ENCODE measurements around the gene COMT. TPM values are rescaled to one million over a fixed set of nuclear protein-coding genes. Genes with fewer than 3 reads are reported as not detected.

The COMT gene
- total RNA-seq, 1 experiment from 2014 or later: 109 TPM

DNA sequence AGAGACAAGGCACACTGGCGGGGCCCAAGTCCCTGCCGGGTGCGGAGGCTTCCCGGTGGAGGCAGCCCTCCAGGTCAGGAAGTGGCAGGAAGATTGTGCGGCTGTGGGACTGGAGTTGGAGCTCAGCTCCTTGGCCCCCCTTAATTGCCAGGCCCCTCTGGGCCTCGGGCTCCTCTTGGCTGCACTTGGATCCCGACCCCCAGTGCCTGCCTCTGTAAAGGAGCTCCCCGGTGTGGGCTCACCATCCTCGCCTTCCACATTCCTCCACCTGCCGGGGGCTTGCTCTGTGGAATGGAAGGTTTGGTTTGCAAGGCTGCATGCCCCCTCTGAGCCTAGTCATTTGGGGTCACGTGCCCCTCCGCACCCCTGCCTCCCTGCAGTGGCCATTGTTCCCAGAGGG is 38.1 kb upstream of the COMT start:
- TF ChIP-seq SRF (IDR thresholded peaks at IDR 0.05; ENCODE audit: low read depth): no peak
- no peak for TF ChIP-seq TCF7L2 (IDR thresholded peaks at IDR 0.05; ENCODE audit: borderline replicate concordance, extremely low read depth, insufficient read depth, insufficient read length)
- no peak for TF ChIP-seq POLR2AphosphoS5 (IDR thresholded peaks at IDR 0.05; ENCODE audit: low read depth, low read length)
- TF ChIP-seq POLR2A (IDR thresholded peaks at IDR 0.05; ENCODE audit: borderline replicate concordance, extremely low read depth, insufficient read depth, insufficient read length): no peak
- no peak for TF ChIP-seq CBX3 (IDR thresholded peaks at IDR 0.05; ENCODE audit: low read depth)
- TF ChIP-seq, protein P1, sequence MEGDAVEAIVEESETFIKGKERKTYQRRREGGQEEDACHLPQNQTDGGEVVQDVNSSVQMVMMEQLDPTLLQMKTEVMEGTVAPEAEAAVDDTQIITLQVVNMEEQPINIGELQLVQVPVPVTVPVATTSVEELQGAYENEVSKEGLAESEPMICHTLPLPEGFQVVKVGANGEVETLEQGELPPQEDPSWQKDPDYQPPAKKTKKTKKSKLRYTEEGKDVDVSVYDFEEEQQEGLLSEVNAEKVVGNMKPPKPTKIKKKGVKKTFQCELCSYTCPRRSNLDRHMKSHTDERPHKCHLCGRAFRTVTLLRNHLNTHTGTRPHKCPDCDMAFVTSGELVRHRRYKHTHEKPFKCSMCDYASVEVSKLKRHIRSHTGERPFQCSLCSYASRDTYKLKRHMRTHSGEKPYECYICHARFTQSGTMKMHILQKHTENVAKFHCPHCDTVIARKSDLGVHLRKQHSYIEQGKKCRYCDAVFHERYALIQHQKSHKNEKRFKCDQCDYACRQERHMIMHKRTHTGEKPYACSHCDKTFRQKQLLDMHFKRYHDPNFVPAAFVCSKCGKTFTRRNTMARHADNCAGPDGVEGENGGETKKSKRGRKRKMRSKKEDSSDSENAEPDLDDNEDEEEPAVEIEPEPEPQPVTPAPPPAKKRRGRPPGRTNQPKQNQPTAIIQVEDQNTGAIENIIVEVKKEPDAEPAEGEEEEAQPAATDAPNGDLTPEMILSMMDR (IDR thresholded peaks at IDR 0.05 in 2 of 3, conservative IDR thresholded peaks at IDR 0.05 in 1 of 3; ENCODE audit: borderline replicate concordance in 1 of 3, insufficient read depth in 1 of 3, low read depth in 2 of 3, low read length in 2 of 3): no peak
- no peak for TF ChIP-seq ELF1 (IDR thresholded peaks at IDR 0.05; ENCODE audit: borderline replicate concordance, low read depth)
- no peak for TF ChIP-seq SIN3A (IDR thresholded peaks at IDR 0.05; ENCODE audit: low read depth)
- TF ChIP-seq JUND (IDR thresholded peaks at IDR 0.05): no peak
- TF ChIP-seq, protein P2, sequence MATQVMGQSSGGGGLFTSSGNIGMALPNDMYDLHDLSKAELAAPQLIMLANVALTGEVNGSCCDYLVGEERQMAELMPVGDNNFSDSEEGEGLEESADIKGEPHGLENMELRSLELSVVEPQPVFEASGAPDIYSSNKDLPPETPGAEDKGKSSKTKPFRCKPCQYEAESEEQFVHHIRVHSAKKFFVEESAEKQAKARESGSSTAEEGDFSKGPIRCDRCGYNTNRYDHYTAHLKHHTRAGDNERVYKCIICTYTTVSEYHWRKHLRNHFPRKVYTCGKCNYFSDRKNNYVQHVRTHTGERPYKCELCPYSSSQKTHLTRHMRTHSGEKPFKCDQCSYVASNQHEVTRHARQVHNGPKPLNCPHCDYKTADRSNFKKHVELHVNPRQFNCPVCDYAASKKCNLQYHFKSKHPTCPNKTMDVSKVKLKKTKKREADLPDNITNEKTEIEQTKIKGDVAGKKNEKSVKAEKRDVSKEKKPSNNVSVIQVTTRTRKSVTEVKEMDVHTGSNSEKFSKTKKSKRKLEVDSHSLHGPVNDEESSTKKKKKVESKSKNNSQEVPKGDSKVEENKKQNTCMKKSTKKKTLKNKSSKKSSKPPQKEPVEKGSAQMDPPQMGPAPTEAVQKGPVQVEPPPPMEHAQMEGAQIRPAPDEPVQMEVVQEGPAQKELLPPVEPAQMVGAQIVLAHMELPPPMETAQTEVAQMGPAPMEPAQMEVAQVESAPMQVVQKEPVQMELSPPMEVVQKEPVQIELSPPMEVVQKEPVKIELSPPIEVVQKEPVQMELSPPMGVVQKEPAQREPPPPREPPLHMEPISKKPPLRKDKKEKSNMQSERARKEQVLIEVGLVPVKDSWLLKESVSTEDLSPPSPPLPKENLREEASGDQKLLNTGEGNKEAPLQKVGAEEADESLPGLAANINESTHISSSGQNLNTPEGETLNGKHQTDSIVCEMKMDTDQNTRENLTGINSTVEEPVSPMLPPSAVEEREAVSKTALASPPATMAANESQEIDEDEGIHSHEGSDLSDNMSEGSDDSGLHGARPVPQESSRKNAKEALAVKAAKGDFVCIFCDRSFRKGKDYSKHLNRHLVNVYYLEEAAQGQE (IDR thresholded peaks at IDR 0.05; ENCODE audit: low read depth): no peak
- TF ChIP-seq, protein P3, sequence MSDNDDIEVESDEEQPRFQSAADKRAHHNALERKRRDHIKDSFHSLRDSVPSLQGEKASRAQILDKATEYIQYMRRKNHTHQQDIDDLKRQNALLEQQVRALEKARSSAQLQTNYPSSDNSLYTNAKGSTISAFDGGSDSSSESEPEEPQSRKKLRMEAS (IDR thresholded peaks at IDR 0.05): no peak
- no peak overlapping the region for H3K4me3 ChIP-seq (replicated peaks in 1 of 2; ENCODE audit: low read depth in 1 of 2, low read length in 2 of 2)
- H3K36me3 ChIP-seq (ENCODE audit: control insufficient read depth in 1 of 2, insufficient read depth in 2 of 2, low read length in 2 of 2): no peaks in the 10 kb centered on the region
- H3K79me2 ChIP-seq (ENCODE audit: insufficient read depth, low read length): no peaks in the 10 kb centered on the region
- ATAC-seq (no peak), DNase-seq (ENCODE audit: low read depth, low spot score) (no peak)
- H3K27ac ChIP-seq (ENCODE audit: low read depth, low read length): no peak overlapping the region
- H3K9me3 ChIP-seq (ENCODE audit: control insufficient read depth in 1 of 2, insufficient read depth in 1 of 2, low read depth in 1 of 2, low read length in 2 of 2): no peaks in the 10 kb centered on the region
- no peak overlapping the region for H2AFZ ChIP-seq (ENCODE audit: low read depth, low read length, poor library complexity, severe bottlenecking)
- intact Hi-C loops (cut with micrococcal nuclease): no loop called here
- ChIA-PET POLR2A (no interaction called here), RAD21 (ENCODE audit: low non-redundant PET in 1 of 2, low total read pairs in 2 of 2, uncharacterized antibody in 2 of 2, unreplicated experiment in 2 of 2) (interaction anchor here in 1 of 2 experiments (0.9 kb wide), 1 partner anchor 173 kb away, joined by 3 read pairs; no protein-coding TSS in a partner anchor), CTCF (no interaction called here)
- H3K4me1 ChIP-seq (ENCODE audit: control insufficient read depth in 1 of 2, insufficient read depth in 2 of 2, low read length in 2 of 2): no peaks in the 10 kb centered on the region
- H3K27me3 ChIP-seq (ENCODE audit: insufficient read depth, low read length): no peaks in the 10 kb centered on the region
- no peaks in the 10 kb centered on the region for H4K20me1 ChIP-seq (ENCODE audit: insufficient read depth)
- H3K4me2 ChIP-seq (ENCODE audit: low read length): no peak overlapping the region
- no peaks in the 10 kb centered on the region for H3K9me2 ChIP-seq (ENCODE audit: insufficient read depth)
- H3K9ac ChIP-seq (ENCODE audit: low read length): no peak overlapping the region
- no TSS peak for BruUV-seq (replicated peaks)
